Measurements from ENCODE around the gene TNFRSF19.

DNA sequence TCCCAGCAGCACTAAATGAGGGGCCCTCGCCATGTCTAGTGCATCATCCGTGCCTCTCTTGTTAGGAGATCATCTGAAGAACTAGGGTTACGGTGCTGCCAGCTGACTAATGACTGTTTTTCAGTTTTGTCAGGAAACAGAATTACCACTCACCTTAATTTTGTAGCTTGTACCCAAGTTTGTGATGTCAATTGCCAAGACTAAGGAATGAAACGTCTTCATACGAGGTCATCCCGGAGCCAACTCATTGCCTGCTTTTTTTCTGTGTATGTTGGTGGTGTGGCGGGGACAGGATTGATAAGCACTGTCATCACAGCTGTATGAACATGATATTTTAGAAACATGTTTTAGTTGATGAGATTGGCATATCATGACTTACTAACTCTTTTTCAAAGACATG, 100.6 kb downstream of the TNFRSF19 start:
- TF ChIP-seq POLR2A (IDR thresholded peaks at IDR 0.05; ENCODE audit: low read depth, low read length), result no peak
- no peak for TF ChIP-seq TAF1 (IDR thresholded peaks at IDR 0.05; ENCODE audit: low read depth, low read length)
